Stimulated activated CD8-positive, alpha-beta memory T cell treated with anti-CD3 and anti-CD28 coated beads, Interleukin-7, amount 100 ng/mL, for 48 hours (primary cell): Measurements from ENCODE around the gene KCND1.
"Not testable (repeated sequence)": the region's sequence is repeated elsewhere in the genome, so short reads cannot be mapped to it uniquely, and the experiment has no call there.

Experiments
- DNase-seq, 2 donors: peaks; one replicate each; pipeline ENCODE4 v3.0.0-alpha.2; 2020; ENCODE audit warnings: low read depth in 1 of 2; ENCODE audit errors: extremely low read depth in 1 of 2

The KCND1 gene

DNA sequence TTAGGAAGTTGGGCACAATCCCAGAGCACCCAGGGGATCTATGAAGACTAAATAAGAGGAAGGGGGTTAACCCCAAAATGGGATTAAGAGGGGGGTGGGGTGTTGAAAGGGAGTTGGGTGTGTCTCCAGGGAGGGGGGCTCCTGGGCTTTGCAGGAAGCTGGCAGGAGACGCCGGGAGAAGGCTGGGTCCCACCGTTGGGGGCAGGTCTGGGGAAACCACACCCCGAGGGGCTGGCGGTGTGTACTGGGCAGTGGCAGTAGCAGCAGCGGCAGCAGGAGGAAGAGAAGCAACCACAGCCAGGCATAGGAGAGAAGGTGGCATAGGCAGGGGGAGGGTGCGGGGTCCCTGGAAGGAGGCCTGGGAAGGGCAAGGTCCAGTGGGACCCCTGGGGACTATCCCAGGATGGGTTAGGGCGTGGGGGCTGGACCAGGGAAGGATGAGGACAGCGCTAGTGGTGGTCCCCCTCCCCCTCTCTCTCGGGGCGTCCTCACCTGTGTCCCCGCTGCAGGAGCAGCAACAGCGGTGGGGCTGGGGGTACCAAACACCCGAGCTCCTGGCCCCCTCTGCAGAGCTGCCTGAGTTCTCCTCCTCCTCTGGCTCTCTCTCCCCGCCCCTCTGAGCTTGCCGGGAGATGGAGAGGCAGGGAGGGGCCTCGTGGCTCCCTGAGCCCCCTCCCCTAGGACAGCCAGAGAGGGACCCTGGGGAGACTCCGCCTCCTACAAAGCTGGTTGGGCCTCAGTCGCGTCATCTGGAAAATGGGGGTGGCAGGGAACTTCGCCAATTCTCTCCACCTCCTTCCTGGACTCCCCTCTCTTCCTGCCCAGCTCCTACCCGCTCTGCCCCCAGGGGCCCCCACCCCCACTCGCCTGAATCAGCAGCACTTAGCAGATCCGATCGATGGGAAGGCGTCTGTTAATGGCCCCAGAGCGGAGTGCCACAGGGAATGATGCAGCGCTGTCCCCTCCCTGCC, at the start of gene KCND1:
TSS of gene KCND1 (minus strand) at position 596 of the 971 bp plus-strand sequence. CDS start 1,573 bp downstream, outside the sequence.
- no peak for DNase-seq

DNA sequence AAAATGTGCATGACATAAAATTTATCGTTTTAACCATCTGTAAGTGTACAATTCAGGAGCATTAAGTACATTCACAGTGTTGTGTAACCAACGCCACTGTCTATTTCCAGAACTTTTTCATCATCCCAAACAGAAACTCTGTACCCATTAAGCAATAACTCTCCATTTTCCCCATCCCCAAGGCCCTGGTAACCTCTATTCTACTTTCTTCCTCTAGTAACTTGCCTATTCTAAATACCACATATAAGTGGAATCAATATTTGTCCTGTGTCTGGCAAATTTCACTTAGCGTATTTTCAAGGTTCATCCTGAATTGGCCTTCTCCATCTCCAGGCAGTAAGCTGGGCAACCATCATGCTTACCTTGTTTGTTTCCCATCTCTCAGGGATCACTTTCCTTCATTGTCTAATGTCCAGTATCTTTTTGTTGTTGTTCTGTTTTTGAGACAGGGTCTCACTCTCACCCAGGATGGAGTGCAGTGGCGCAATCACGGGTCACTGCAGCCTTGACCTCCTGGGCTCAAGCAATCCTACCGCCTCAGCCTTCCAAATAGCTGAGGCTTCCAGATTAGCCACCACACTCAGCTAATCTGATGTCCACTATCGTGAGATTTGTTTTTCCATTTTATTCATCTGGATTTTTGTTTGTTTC, 48.1 kb upstream of the KCND1 start:
- no peak for DNase-seq

DNA sequence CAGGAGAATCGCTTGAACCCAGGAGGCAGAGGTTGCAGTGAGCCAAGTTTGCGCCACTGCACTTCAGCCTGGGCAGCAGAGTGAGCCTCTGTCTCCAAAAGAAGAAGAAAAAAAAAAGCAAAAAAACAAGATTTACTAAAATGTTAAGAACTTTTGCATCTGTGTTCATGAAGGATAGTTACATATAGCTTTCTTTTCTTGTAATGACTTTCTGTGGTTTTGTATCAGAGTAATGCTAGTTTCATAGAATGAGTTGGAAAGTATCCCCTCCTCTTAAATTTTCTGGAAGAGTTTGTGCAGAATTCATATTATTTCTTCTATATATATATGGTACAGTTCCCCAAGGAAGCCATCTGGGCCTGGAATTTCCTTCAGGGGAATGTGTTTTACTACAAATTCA, 47.4 kb upstream of the KCND1 start:
- DNase-seq = no peak

DNA sequence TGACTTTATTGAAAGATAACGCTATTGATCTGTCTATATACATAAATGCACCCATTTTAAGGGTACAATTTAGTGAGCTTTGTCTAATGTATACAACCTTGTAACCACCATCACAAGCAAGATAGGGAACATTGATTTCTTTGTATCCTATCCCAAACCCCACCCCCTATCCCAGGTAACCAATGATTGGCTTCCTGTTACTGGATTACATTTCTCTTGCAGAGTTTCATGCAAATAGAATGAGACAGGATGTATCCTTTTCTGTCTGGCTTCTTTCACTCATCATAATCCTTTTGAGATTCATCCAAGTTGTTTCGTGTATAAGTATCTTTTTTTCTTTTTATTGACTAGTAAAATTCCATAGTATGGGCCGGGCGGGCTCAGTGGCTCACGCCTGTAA, 32.1 kb upstream of the KCND1 start:
- DNase-seq = no peak

DNA sequence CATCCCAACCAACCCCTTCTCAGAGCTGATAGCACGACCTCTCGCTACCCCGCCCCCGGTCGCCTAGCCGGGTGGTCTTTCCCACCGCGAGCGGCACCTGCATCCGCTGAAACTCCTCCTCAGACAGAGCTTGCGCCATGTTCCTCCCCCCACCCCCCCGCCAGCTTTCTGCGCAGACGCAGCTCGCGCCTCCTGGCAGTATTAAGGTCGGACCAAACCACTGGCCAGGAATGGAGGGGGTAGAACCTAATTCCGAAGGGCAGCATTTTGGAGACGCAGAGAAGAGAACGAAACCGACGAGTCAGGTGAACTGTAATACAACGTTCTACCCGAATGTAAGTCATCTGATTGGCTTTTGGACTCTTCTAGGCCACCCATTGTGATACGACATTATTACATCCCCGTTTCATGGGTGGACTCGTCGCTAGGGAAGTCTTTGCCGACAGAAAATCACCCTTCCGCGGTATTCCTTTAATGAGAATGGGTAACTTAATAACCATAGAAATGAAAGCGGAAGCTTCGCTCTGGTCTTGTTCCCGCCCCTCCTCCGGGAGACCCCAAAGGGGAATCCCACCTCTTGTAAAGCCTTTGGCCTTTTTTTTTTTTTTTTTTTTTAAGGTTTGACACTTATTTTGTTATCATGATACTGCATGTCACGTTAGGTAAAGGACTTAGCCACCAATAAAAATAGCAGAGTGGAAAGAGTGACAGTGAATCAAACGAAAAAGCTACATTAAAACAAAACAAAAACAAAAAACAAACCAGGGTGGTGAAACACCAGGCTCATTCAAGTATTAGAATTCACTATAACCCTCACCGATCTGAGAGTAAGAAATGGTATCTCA, 30.7 kb upstream of the KCND1 start, which contains the start of gene GRIPAP1:
TSS of gene GRIPAP1 (minus strand) at position 174 of the 845 bp plus-strand sequence. CDS start at position 139, 35 bp downstream.
- DNase-seq = peak; percentile 44 to 51

DNA sequence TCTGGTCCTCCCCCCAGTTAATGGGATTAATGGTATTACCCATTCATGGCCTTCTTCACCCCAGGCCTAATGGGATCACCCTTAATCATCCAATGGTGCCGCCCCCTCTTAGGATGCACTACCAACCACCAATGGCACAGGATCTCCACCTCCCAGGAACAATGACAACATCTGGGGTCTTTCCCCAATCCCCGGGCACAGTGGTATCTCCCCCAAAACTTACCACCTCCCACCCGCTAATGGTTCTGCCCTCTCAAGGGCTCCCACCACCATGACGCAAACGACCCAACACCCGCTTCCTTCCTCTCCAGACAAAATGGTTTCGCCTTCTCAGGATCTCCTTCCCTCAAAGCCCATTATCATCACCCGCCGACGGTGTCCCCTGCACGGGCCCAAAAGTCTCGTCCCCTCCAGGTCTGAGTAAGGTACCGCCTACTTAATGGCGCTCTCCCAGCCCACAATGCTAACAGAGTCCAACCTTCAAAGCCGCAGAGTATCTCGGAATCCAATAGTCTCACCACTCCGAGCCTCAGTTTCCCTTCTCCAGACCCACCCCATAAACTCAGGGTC, 30.0 kb upstream of the KCND1 start:
- peak; percentile 17 to 41 for DNase-seq

DNA sequence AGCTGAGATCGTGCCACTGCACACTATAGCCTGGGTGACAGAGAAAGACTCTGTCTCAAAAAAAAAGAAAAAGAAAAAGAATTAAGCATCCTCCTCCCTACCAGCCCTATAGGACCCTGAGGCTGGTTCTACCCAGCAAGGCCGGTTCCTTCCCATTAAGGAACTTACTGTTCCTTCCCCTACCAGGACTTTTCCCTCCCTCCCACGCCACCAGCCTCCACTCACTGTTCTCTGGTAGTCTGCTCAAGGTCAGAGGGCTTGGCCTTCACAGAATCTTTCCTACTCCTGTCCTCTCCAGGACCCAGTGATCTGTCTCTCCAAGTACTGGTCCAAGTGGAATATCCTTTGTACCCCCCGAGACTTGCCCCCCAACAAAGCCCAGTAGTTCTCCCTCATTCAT, 29.0 kb upstream of the KCND1 start:
- no peak for DNase-seq

DNA sequence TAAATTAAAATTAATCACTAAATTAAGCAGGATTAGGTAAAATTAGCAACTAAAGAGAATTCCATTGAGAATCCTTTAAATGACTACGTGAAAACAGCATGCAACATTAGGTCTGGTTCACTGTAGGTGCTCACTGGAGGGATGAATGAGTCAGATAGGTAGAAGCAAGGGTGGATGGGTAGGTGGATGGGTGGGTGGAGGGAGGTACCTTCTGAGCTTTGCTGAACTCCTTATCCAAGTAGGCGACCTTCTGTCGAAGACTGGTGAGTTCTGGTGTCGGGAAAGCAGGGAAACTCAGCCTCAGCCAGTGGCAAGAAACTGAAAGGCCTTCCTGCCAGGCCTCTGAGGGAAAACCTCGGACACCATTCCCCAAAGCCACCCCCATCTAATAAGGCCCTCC, 27.4 kb upstream of the KCND1 start:
- DNase-seq = no peak

DNA sequence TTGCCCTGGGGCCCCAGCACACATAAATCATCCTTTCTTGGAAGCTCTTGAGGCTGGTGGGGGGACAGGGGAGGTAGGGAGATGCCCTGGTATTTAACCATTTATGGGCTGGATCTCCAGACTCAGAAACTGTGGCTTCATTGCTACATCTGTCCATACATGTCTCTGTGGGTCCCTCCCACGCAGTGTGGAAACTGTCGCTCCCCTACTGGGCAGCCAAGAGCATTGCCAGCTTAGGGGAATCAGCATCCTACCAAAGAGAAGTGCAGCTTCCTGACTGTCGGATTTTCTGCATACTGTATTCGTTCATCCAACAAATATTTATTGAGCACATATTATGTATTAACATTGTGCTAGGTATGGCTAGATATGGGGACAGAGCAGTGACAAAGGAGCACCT, 26.7 kb upstream of the KCND1 start:
- DNase-seq = no peak

DNA sequence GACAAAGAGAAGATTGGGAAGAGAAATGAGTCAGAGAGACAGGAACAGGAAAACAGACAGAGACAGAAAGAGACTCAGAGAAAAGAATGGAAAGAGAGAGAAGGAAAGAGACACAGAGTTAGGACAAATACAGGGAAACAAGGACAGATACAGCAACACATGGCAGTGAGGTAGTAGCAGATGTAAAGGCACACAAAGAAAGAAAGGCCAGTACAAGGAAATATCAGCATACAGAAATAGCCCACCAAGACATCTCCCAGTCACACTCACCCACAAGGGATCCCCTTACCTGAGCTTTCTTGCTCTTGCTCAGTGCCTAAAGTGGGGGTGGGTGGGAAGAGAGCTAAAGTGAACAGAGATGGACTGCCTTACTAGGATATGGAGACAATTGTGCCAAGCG, 26.2 kb upstream of the KCND1 start:
- DNase-seq = no peak

DNA sequence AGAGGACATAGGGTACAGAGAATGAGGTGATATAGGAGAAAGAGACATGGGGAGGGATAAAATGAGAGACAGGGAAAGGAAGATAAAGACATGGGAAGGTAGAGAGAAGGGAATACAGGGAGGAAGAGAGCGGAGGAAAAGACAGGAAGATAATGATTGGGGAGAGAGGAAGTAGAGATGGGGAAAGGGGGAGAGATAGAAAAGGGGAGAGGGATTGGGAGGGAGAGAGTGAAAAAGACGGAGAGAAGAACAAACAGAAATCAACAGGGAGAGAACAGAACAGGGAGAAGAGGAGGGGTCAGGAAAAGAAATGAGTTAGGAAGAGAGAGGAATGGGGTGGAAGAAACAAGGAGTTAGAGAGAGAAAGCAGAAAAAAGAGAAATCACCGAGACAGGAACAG, 25.8 kb upstream of the KCND1 start:
- DNase-seq = no peak

DNA sequence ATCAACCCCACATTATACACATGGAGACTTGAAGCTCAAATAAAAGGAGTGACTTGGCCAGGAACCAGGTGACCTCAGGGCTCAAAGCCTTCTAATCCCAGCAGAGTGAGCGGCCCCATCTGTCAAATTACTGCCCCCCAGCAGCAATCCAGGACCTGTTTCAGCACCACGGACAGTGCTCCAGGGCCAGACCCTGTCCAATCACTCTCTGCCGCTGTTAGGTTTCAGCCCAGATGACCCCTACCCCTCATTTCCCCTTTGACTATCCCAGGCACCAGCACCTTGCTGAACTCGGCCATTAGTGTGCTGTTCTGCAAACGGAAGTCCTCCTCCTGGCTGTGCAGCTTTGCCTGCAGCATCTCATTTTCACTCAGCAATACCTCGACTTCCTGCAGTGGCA, 25.3 kb upstream of the KCND1 start:
- no peak for DNase-seq

DNA sequence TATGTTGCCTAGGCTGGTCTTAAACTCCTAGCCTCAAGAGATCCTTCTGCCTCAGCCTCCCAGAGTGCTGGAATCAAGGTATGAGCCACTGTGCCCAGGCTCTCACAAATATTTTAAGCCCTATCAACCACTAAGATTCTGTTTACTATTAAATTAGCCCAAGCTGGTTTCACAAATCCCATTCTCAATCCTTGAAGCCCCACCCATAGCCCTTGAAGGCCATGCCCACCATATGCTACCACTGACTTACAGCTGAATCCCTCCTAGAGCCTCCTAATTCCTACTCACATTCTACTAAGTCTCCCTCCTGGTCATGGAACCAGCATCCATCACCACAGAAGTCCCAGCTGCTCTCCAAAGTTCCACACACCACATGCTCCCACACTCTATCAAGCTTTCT, 20.7 kb upstream of the KCND1 start:
- no peak for DNase-seq

DNA sequence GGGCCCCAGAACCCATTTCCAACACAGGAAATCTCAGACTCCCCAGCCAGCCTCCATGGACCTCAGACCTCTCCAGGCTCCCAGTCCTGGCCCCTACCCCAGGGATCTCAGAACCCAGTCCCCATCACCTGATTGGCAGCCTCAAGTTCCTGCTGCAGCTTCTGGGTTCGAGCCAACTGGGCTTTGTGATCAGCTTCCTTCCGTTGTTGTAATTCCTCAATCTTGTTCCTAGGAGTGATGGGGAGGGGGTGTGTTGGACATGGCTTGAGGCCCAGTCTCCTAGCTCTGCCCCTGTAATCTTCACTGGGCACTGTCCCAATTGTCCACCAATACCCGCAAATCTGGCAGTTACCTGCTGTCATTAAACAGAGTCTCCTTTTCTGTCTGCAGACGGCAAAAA, 17.8 kb upstream of the KCND1 start:
- no peak for DNase-seq

DNA sequence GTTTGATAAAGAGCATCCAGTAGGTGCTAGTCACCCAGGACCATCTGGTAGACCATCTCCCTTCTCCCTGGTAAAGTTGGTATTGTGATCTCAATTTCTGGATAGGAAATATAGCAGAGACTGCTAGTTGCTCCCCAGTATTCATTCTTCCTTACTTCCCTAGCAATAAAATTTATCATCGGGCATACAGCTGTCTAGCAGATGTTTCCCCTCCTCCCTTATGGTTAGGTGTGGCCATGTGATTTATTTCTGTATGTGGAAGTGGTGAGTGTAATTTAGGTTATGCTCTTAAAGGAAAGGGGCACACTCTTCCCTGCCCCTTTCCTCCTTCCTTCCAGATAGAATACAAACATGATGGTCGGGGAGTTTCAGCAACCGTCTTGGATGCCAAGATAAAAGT, 12.3 kb upstream of the KCND1 start:
- DNase-seq = no peak

DNA sequence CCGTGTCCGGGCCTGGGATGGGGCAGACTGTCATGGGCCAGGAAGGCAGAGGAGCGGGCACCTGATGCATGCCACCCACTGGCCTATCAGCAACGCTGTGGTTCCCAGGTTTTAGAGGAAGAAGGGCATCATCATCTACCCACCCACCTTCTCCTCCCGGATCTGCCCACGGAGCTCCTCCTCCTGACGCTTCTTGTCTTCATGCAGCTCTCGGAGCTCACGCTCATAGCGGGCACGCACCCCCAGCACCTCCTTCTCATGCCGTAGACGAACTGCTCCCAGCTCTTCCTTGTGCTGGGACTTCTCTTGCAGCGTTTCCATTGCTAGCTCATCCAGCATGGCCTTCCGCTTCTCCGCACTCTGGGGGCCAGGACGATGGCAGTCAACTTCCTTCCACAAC, 11.4 kb upstream of the KCND1 start:
- no peak for DNase-seq

DNA sequence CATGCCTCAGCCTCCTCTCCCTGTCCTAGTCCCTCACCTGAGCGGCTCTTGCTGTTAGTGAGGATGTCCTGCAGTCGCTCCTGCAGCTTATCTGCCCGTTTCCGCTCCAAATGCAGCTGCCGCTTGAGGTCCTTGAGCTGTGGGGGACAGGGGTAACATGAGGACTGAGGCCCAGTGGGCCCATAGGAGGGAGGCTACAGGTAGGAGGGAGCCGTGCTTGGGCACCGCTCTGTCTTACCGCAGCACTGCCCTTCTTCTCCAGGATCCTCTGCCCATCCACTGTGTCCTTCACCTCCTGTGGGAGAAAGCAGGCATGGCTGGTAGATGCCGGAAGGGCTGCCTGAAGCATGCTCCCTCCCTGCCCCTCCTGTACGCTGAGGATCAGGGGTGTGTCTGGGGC, 9.5 kb upstream of the KCND1 start:
- no peak for DNase-seq

DNA sequence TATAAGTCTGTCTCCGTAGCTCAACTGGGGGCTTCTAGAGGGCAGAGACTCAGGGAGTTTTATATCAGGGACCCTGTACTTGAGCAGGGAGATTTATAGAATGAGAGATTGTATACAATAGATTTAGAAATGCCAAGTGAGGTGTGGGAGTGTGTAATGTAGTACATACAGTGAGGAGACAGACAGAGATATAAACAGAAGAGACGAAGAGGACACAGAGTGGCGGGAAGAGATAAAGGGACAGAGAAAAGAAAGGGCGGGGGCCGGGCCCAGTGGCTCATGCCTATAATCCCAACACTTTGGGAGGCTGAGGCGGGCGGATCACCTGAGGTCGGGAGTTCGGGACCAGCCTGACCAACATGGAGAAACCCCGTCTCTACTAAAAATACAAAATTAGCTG, 8.7 kb upstream of the KCND1 start:
- DNase-seq = not testable (repeated sequence)

DNA sequence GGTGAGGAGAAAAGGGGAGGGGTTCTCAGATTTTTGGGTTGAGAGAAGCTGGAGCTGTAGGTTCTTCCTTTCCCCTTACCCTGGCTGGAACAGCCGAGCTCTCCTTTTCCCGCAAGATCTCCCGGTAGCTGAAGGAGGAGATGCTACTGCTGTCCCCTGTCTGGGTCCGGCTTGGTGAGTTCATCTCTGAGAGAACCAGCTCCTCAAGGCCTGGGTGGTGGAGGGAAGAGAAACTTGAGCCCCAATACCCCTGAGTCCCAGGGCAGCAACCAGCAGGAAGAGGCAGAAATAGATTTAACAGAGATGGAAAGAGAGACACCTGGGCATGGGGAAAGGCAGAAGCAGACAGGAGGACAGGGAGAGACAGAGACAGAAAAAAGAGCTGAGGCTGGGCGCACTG, 6.6 kb upstream of the KCND1 start:
- no peak for DNase-seq

DNA sequence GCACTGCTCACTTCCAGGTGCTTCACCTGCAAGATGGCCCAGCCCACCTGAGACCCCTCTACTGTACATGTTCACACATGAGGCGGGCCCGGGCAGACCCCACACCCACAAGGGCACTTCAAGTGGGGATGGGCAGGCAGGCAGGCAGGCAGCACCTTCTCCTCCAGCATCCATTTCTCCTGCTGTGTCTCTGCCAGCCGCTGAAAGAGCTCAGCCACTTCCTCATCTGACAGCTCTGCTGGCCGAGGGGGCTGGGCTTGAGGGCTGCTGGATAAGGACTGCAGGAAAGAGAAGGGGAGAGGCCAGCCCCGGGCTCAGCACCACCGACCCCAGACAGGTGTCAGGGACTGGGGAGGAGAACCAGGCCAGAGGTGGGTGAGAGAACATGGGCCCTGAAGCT, 4.4 kb upstream of the KCND1 start:
- DNase-seq = no peak

DNA sequence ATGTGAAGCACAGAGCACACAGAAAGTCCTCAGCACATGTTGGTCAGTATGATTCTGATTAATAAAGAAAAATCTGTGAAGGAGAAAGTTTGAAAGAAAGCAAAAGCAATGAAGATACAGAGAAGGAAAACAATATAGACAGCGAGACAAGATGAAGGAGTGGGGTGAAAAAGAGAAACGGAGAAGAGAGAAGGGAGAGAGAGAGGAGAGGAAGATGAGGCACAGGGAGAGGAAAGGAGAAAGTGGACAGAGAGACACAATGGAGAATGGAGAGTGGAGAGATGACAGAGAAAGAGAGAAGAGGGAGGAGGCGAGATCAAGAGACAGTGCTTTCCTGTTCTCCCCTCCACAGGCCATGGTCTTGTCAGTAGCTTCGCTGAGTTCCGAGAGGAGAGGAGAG, 3.9 kb upstream of the KCND1 start:
- no peak for DNase-seq
